ENCODE data around the gene FHL2. TPM values are rescaled to one million over a fixed set of nuclear protein-coding genes. Genes with fewer than 3 reads are reported as not detected.

The FHL2 gene
- total RNA-seq, 1 experiment from 2014 or later, result 195 TPM

GRCh38 chr2:105422801-105423200 lies 23.9 kb upstream of the FHL2 start:
- no peak for DNase-seq (ENCODE audit: low spot score)

GRCh38 chr2:105421053-105421452 lies 22.2 kb upstream of the FHL2 start:
- DNase-seq (ENCODE audit: low spot score), result no peak

- DNase-seq (ENCODE audit: low spot score), result no peak
Measured at GRCh38 chr2:105418522-105418921, 19.7 kb upstream of the FHL2 start.

GRCh38 chr2:105417857-105418436 lies 19.1 kb upstream of the FHL2 start:
- DNase-seq (ENCODE audit: low spot score), result peak; percentile 91

GRCh38 chr2:105416156-105416555 lies 17.3 kb upstream of the FHL2 start:
- DNase-seq (ENCODE audit: low spot score), result no peak

GRCh38 chr2:105415007-105415406 lies 16.2 kb upstream of the FHL2 start:
- DNase-seq (ENCODE audit: low spot score), result peak; percentile 61

- DNase-seq (ENCODE audit: low spot score), result no peak
Measured at GRCh38 chr2:105413206-105413605, 14.4 kb upstream of the FHL2 start.

- no peak for DNase-seq (ENCODE audit: low spot score)
Measured at GRCh38 chr2:105412584-105412983, 13.7 kb upstream of the FHL2 start.

GRCh38 chr2:105411720-105412407 lies 13.0 kb upstream of the FHL2 start:
- DNase-seq (ENCODE audit: low spot score), result no peak

GRCh38 chr2:105410554-105410953 lies 11.7 kb upstream of the FHL2 start:
- DNase-seq (ENCODE audit: low spot score), result no peak

- peak; percentile 89 for DNase-seq (ENCODE audit: low spot score)
Measured at GRCh38 chr2:105409717-105410116, 10.9 kb upstream of the FHL2 start.

- DNase-seq (ENCODE audit: low spot score), result no peak
Measured at GRCh38 chr2:105407946-105408743, 9.3 kb upstream of the FHL2 start.

- DNase-seq (ENCODE audit: low spot score), result no peak
Measured at GRCh38 chr2:105406221-105406620, 7.4 kb upstream of the FHL2 start.

GRCh38 chr2:105405291-105405690 lies 6.4 kb upstream of the FHL2 start:
- peak; percentile 45 for DNase-seq (ENCODE audit: low spot score)

GRCh38 chr2:105404736-105405135 lies 5.9 kb upstream of the FHL2 start:
- peak; percentile 43 for DNase-seq (ENCODE audit: low spot score)

GRCh38 chr2:105403783-105404698 lies 5.2 kb upstream of the FHL2 start:
- peak; percentile 88 for DNase-seq (ENCODE audit: low spot score)

GRCh38 chr2:105403241-105403782 lies 4.5 kb upstream of the FHL2 start:
- DNase-seq (ENCODE audit: low spot score), result no peak

- DNase-seq (ENCODE audit: low spot score), result no peak
Measured at GRCh38 chr2:105402809-105403208, 4.0 kb upstream of the FHL2 start.

- no peak for DNase-seq (ENCODE audit: low spot score)
Measured at GRCh38 chr2:105401867-105402266, 3.0 kb upstream of the FHL2 start.

- no peak for DNase-seq (ENCODE audit: low spot score)
Measured at GRCh38 chr2:105400138-105400540, 1.3 kb upstream of the FHL2 start.

- DNase-seq (ENCODE audit: low spot score), result no peak
Measured at GRCh38 chr2:105399207-105399861, 483 bp upstream of the FHL2 start.

Data from H4 (cell line).